Measurements from ENCODE around the gene POLG2.
"Not testable (repeated sequence)": the region's sequence is repeated elsewhere in the genome, so short reads cannot be mapped to it uniquely, and the experiment has no call there.

Gene POLG2

DNA sequence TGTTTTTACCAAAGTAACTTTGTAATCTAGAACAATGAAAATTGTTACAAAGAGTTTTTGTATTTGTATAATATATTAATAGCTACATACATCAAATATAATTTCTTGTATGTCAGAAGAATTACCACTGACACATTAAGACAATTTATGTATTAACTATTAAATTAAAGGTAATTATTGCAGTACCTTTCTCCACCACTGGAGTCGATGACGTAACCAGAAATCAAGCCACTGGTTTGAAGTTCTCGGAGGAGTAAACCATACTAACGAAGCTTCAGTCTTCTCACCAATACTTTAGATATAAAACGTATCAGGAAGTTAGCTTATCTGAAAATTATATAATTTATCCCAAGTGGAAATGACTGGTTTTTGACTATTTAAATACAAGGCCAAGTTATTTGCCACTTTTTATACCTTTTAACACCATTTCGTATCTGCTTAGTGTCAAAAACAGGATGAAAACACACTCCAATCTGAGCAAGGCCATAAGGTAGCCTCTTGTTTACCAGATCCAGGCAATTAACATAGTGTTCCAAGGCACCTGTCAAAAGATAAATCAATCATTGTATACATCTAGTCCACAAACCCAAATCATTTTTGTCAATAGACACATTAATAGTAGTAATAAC, 4.3 kb downstream of the POLG2 start:
- intact Hi-C loops (cut with DNase I) = no loop called here
- DNase-seq = no peak

- no peak for DNase-seq
- intact Hi-C loops (cut with DNase I) = no loop called here
Measured at GRCh38 chr17:64491994-64492393, 4.9 kb downstream of the POLG2 start.

DNA sequence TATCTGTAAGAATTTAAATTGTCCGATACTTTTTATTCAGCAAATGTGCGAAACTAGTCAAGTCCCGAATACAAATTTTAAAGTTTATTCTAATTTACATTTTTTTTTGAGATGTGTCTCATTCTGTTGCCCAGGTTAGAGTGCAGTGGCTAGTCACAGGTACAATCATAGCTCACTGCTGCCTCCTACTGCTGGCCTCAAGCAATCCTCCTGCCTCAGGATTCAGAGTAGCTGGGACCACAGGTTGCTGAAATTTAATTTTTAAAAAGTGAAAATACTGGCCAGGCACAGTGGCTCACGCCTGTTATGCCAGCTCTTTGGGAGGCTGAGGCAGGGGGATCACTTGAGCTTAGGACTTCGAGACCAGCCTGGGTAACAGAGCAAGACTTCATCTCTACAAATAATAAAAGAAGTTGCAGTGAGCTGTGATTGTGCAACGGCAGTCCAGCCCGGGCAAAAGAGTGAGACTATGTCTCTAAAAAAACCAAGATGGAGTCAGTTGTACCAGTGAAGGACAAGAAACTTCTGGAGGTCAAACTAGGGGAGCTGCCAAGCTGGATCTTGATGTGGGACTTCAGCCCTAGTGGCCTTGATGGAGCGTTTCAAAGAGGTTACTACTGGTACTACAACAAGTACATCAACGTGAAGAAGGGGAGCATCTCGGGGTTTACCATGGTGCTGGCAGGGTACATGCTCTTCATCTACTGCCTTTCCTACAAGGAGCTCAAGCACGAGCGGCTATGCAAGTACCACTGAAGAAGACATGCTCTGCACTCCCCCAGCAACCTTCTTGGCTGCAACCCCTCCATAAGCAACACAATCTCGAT, 5.6 kb downstream of the POLG2 start:
- peak in 5 of 42 donors; percentile 9 to 36 (median 16) for DNase-seq
- intact Hi-C loops (cut with DNase I) = no loop called here

- DNase-seq = no peak
- intact Hi-C loops (cut with DNase I) = no loop called here
Measured at GRCh38 chr17:64488301-64488700, 8.6 kb downstream of the POLG2 start.

- intact Hi-C loops (cut with DNase I) = no loop called here
- no peak for DNase-seq
Measured at GRCh38 chr17:64484380-64484779, 12.5 kb downstream of the POLG2 start.

DNA sequence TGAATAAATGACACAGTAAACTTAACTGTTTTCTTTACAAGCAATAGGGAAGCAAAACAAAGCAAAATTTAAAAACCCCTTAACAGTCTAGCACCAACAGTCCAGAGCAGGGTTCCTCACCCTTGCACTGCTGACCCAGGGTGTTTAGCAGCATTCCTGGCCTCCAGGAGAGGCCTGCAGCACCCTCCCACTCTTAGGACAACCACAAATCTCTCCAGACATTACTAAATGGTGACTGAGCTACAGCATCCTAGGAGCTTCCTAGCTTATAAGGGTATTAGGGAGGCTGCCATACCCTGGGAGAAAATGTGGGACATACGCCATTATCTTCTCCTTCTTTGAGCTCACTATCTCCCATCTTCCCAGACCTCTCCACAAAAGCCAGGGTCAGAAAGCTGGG, 15.9 kb downstream of the POLG2 start:
- no peak for DNase-seq
- intact Hi-C loops (cut with DNase I) = no loop called here

DNA sequence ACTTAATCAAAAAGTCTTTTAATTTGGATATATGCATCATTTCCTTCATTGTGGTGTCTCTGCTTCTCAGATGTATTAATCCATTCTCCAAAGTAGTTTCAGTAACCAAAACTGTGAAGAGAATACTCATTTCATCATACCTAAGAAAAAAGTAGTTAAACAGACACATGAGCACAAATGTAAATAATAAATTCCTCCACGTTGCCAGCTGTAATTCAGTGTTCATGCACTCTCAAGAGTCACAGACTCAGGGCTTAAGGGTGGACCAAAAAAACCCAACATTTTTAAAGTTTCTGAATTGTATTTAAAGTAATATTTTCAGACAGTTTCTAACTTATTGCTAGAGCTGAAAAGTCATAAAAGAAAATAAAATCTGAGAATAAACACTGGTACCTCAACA, 19.0 kb downstream of the POLG2 start:
- intact Hi-C loops (cut with DNase I) = no loop called here
- DNase-seq = no peak

DNA sequence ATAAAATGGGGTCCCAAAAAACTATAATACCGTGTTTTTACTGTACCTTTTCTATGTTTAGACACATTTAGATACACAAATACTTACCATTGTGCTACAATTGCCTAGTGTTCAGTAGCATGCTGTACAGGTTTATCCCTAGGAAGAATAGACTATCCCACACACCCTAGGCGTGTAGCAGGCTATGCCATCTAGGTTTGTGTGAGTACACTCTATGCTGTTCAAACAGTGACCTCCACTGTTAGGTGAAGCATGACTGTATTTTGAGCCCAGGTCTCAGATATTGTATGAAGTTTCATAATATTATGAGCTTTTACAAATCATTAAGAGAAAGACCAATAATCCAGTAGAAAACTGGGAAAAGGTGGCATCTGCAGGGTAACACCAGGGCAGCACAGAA, 24.3 kb downstream of the POLG2 start:
- intact Hi-C loops (cut with DNase I) = no loop called here
- no peak for DNase-seq

DNA sequence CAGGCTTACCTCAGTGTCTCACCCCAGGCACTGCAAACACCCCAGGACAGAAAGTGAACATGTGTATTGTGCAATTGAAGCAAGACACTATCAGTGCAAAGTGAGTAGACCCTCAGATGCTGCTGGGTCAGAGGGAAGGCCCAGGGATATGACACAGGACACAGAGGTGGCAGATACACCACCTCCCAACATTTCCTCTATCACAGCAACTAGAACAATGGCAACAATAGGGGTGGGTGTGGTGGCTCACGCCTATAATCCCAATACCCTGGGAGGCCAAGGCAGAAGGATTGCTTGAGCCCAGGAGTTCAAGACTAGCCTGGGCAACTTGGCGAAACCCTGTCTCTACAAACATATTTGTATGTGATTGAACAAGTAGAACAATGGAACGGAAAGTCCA, 25.4 kb downstream of the POLG2 start:
- intact Hi-C loops (cut with DNase I) = no loop called here

DNA sequence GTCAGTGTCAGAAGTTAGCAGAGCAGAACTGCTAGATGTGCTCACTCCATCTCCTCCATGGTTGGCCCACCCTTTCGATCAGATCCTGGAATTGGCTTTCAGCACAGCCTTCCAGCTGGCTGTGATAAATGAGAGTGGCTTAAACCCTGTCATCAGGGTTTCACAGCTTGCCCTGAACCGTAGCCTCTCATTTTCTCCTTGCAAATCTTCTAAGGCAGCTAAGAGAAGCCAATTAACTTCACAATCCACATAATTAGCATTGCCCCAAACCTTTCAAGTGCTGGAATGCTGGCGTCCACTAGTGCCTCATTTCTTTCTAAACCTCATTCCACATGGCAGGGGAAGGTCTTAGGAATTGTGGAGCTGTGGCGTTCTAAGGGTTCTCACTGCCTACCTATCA, 26.2 kb downstream of the POLG2 start:
- DNase-seq = no peak
- intact Hi-C loops (cut with DNase I) = no loop called here

More for the DNA sequence above, 25.4 kb downstream of the POLG2 start:
- DNase-seq = no peak

- intact Hi-C loops (cut with DNase I); DNase-seq: not testable (repeated sequence)
Measured at GRCh38 chr17:64466834-64467233, 30.0 kb downstream of the POLG2 start.

DNA sequence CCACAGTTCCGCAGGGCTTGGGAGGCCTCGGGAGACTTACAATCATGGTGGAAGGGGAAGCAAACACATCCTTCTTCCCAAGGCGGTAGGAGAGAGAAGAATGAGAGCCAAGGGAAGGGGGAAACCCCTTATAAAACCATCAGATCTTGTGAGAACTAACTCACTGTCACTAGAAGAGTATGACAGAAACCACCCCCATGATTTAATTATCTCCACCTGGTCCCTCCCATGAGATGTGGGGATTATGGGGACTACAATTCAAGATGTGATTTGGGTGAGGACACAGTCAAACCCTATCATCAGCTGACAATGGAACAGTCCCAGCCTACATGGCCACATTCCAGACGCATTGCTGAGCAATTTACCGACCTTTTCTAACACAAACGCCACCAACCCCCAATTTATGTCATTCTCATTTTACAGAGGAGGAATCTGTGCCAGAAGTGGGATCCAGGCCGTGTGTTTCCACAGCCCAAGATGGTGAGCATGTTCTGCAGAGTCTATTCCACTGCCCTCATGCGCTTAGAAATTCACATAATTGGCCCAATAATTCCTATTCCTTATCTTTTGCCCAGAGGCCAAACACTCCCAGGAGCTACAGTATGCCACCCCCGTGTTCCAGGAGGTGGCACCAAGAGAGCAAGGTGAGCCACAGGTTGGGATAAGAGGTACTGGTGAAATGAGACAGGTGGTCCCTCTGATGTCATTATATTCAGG, 30.7 kb downstream of the POLG2 start:
- intact Hi-C loops (cut with DNase I) = no loop called here
- DNase-seq = no peak

GRCh38 chr17:64461788-64462187, 35.1 kb downstream of the POLG2 start:
- intact Hi-C loops (cut with DNase I) = no loop called here
- no peak for DNase-seq

- DNase-seq = no peak
Measured at GRCh38 chr17:64460955-64461354, 35.9 kb downstream of the POLG2 start.

DNA sequence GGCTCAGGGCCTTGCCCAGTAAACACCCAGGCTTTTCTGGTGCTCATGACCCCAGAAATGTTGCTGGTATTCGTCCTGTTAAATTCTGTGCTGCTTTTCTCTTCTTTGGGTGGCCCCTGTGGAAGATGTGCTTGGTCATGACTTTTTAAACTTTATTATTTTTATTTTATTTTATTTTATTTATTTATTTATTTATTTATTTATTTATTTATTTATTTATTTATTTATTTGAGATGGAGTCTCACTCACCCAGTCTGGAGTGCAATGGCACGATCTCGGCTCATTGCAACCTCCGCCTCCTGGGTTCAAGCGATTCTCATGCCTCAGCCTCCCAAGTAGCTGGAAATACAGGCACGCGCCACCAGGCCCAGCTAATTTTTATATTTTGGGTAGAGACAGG, 37.0 kb downstream of the POLG2 start:
- DNase-seq; intact Hi-C loops (cut with DNase I): not testable (repeated sequence)

More at GRCh38 chr17:64460955-64461354, 35.9 kb downstream of the POLG2 start:
- intact Hi-C loops (cut with DNase I) = no loop called here

DNA sequence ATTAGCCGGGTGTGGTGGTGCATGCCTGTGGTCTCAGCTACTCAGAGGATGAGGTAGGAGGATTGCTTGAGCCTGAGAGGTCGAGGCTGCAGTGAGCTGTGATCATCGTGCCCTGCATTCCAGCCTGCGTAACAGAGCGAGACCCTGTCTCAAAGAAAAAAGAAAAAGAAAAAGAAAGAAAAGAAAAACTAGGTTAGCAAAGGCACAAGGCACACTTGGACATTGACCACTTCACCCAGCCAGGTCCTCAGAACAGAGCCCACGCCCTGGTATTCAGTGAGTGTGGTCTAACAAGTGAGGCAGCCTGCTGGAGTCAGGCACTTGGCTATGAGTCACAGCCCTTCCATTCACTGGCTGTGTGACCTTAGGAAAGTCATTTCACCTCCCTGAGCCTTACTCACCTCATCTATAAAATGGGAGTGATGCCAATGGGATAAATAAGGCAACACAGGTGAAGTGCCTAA, 37.5 kb downstream of the POLG2 start:
- intact Hi-C loops (cut with DNase I) = no loop called here
- no peak for DNase-seq

DNA sequence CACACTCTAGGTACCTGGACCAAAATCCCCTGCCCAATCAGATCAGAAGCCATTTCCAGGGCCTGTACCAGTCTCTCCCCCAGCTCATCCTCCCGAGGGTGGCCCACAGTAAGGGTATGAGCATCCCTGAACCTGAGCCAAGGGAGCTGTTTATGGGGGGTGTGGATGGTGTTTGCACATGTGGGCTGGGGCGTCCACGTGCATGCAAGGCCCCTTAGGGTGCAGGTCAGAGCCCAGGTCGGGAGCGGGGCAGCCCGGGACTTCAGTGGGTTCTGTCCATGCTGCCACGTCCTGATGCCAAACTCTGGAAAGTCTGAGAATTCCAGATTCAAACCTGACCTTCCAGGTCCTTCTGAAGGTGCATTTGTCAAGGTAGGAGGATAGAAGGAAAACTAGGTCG, 38.1 kb downstream of the POLG2 start:
- intact Hi-C loops (cut with DNase I) = no loop called here
- DNase-seq = no peak

DNA sequence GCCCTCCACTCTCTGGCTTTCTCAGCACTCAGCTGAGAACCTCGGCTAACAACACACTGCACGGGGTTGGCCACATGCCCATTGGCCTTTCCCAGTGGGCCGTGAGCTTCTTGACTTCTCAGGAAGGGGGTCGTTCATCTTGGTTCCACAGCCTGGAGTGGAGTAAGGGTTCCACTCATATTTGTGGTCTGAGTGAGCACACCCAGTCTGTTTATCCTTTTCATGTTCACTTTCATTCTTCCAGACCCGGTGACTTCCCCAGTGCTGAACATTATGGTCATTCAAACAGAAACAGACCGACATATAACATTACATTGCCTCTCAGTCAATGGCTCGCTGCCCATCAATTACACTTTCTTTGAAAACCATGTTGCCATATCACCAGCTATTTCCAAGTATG, 39.7 kb downstream of the POLG2 start:
- intact Hi-C loops (cut with DNase I) = no loop called here
- DNase-seq = no peak

DNA sequence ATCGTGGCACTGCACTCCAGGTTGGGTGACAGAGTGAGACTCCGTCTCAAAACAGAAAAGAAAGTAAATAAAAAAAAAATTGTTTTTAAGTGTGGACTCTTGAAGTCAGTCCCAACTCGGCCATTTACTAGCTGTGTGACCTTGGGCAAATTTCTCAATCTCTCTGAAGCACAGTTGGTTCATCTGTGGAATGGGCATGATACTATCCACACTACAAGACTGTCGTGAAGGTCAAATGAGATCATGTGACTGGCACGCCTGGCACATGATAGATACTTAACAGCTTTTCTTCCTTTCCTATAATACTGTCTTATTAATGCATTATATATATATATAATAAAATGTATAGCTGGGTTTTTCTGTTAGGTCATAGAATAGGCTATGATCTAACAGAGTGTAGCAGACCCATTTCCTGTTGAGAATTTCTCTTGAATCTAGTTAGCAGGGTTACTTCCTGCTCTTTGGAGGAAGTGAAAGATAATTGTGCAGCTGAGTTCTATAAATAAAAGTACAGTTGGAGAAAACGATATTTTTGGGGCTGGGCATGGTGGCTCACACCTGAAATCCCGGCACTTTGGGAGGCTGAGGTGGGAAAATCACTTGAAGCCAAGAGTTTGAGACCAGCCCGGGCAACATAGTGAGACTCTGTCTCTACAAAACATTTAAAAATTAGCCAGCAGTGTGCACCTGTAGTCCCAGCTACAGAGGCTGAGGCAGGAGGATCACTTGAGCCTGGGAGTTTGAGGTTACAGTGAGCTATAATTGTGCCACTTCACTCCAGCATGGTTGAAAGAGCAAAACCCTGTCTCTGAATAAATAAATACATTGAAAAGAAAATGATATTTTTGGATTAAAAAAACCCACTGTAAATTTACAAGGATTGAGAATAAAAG, 40.6 kb downstream of the POLG2 start:
- intact Hi-C loops (cut with DNase I) = no loop called here
- DNase-seq = no peak
